Subcutaneous abdominal adipose tissue (tissue), 5 donors: ENCODE data around the gene TTLL8.

Experiments
- H3K27ac ChIP-seq: one replicate; pipeline ENCODE4 v1.7.0; 2013; ENCODE audit warnings: low read depth, mild to moderate bottlenecking, inconsistent platforms, low read length, moderate library complexity
- H3K27me3 ChIP-seq, 5 donors: one replicate each; pipeline ENCODE4 v1.7.0; 2013; ENCODE audit warnings: low read length in 5 of 5, inconsistent platforms in 1 of 5; ENCODE audit not compliant: control insufficient read depth in 5 of 5, insufficient read depth in 4 of 5
- H3K36me3 ChIP-seq, 5 donors: one replicate each; pipeline ENCODE4 v1.7.0; 2013; ENCODE audit warnings: low read length in 5 of 5; ENCODE audit not compliant: control insufficient read depth in 5 of 5, insufficient read depth in 5 of 5
- H3K4me1 ChIP-seq, 5 donors: one replicate each; pipeline ENCODE4 v1.7.0; 2013; ENCODE audit warnings: low read length in 5 of 5, mild to moderate bottlenecking in 3 of 5, moderate library complexity in 1 of 5; ENCODE audit not compliant: control insufficient read depth in 5 of 5, insufficient read depth in 5 of 5
- H3K4me3 ChIP-seq, 5 donors: one replicate each; pipeline ENCODE4 v1.7.0; 2013; ENCODE audit warnings: low read length in 5 of 5, low read depth in 1 of 5
- H3K9ac ChIP-seq, 5 donors: one replicate each; pipeline ENCODE4 v1.7.0; 2013; ENCODE audit warnings: low read length in 5 of 5, mild to moderate bottlenecking in 4 of 5, moderate library complexity in 3 of 5
- H3K9me3 ChIP-seq, 5 donors: one replicate each; pipeline ENCODE4 v1.7.0; 2013; ENCODE audit warnings: low read length in 5 of 5; ENCODE audit not compliant: control insufficient read depth in 5 of 5
- donor health status: healthy.
- donor health status: healthy.
- donor health status: healthy.
- donor health status: healthy.
- donor health status: healthy.

Gene TTLL8

DNA sequence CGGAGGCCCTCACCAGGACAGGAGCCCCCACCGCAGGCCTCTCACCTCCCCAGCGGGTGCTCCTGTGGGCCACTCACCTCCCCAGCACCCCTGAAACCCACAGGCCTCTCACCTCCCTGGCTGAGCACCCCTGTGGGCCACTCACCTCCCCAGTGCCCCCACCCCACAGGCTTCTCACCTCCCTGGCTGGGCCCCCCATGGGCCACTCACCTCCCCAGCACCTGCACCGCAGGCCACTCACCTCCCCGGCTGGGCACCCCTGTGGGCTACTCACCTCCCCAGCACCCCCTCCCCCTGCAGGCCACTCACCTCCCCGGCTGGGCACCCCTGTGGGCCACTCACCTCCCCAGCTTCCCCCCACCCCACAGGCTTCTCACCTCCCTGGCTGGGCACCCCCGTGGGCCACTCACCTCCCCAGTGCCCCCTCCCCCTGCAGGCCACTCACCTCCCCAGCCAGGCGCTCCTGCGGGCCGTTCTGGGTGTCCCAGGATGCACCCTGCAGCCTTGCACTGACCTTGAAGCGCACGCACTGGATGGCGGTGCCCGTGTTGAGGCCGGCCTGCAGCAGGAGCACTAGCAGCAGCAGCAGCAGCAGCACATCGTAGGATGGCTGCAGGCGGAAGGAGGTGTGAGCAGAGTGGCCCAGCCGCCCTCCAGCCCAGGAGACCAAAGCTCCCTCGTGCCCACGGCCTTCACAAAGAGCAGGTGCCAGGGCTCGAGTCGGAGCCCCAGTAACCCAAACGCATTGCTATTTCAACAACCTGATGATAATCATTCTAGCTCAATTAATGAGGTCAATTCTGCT, 5.7 kb upstream of the TTLL8 start:
- Histone ChIP-seq H3K4me3 (no peak overlapping the region), H3K36me3 (no peaks in the 10 kb centered on the region), H3K27me3 (peaks cover 26 to 44% (median 28%) of the 10 kb centered on the region in 5 donors), H3K9me3 (no peaks in the 10 kb centered on the region), H3K4me1 (peaks cover 0 to 9% (median 7%) of the 10 kb centered on the region in 5 donors), H3K27ac (no peak overlapping the region), H3K9ac (no peak overlapping the region)

DNA sequence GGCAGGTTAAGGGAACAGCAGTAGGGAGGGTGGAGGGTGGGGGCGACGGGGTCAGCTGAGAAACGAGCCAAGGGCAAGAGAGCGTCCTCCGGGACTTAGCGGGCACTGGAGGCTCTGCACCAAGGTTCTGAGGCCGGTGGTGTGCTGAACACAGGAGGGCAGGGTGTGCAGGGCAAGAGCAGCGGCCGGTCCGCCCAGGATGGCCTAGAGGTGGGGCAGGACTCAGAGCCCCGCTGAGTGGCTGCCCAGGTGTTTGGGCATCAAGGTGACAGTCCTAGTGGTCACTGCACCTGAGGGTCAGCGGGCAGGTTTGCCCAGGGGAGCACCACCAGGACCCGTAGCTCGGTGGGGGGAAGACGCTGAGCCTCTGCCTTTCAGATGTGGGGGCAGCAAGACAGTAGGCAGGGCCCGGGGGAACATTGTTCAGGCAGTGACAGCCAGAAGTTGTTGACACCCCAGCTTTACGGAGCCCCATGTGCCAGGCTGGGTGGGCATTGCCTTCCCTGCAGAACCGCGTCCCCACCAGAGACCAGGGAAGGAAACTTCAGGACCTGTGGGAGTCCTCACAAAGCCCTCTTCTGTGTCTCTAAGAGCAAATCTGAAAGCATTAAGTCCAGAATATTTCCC, 4.5 kb upstream of the TTLL8 start:
- Histone ChIP-seq H3K9ac (no peak overlapping the region), H3K4me3 (no peak overlapping the region), H3K27me3 (peaks cover 28 to 47% (median 33%) of the 10 kb centered on the region in 5 donors), H3K27ac (no peak overlapping the region), H3K9me3 (no peaks in the 10 kb centered on the region), H3K4me1 (peaks cover 0 to 13% (median 12%) of the 10 kb centered on the region in 5 donors), H3K36me3 (no peaks in the 10 kb centered on the region)

DNA sequence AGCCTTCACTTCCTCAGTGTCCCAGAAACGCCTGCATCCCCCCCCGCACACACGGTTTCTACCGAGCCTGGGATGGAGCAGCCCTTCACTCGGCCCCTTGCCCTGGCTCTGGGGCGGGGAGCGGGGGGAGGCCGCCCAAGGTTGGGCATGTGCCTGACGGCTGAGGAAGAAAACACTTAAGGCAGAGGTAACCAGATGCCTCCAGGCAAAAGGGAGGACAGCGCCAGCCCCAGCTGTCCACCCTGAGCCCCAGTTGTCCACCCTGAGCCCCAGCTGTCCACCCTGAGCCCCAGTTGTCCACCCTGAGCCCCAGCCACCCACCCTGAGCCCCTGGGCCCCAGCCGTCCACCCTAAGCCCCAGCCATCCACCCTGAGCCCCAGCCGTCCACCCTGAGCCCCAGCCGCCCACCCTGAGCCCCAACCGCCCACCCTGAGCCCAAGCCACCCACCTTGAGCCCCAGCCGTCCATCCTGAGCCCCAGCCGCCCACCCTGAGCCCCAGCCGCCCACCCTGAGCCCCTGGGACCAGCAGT, 3.8 kb upstream of the TTLL8 start:
- no peak overlapping the region for H3K27ac ChIP-seq
- H3K4me1 ChIP-seq: peaks cover 0 to 13% (median 12%) of the 10 kb centered on the region in 5 donors
- H3K27me3 ChIP-seq: peaks cover 28 to 46% (median 34%) of the 10 kb centered on the region in 5 donors
- no peak overlapping the region for H3K9ac ChIP-seq
- H3K9me3 ChIP-seq: no peaks in the 10 kb centered on the region
- H3K36me3 ChIP-seq: no peaks in the 10 kb centered on the region
- no peak overlapping the region for H3K4me3 ChIP-seq

DNA sequence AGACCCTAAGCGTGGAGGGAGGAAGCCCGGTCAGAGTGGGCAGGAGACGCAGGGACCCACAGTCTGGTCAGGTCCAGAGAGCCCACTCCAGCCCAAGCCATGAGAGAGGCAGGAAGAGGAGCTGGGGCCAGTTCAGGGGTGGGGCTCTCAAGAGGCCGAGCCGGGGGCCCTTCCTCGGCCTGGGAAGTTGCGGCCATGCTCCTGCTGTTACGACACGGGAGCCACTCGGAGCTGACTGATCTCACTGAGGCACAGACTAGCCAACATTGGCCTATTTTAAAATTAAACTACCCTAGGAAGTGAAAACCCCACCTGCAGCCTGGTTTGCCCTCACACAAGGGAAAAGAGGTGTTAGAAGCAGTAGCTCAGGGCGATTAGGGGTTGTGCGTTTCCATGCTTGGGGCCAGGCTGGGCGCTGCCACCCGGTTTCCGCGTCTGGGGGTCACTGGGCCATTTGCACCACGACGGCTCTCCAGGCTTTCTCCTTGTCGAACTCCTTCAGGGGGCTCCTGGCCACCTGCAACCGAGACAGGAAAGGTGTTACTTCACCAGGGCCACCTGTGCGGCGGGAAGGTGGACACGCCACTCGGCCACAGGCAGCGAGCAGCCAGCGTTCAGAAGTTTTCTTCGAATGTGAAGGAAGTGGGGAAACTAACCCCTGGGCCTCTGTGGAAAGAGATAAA, 3.2 kb upstream of the TTLL8 start:
- Histone ChIP-seq H3K27me3 (peaks cover 28 to 52% (median 39%) of the 10 kb centered on the region in 5 donors), H3K4me3 (no peak overlapping the region), H3K27ac (no peak overlapping the region)

DNA sequence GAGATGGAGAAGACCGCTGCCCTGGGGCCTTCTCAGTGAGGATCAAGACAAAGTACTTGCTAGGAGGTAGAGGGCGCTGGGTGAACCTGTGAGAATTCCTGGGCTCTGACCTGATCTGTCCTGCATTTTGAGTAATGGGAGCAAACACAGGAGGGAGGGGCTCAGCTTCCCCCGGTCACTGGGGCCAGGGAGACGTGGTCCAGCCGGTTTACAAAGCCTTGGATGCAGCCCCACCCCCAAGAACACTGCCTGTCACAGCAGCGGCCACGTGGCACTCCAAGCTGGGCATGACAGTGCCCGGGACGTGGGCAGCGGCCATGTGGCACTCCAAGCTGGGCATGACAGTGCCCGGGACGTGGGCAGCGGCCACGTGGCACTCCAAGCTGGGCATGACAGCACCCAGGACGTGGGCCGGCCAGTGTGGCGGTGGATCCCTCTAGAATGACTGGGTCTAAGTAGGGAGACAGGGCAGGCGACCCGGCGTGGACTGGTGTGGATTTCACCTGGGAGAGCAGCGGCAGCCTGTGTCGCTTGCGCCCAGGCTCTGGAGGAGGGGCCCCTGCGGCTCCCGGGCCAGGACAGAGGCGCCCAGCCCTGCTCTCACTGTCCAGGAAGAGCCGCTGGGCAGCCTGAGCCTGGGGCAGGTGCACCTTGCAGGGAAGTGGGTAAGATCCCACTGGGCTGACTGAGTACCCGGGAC, 2.5 kb upstream of the TTLL8 start:
- H3K4me1 ChIP-seq: peaks cover 0 to 13% (median 12%) of the 10 kb centered on the region in 5 donors
- no peak overlapping the region for H3K27ac ChIP-seq
- H3K9me3 ChIP-seq: no peaks in the 10 kb centered on the region
- H3K27me3 ChIP-seq: peaks cover 28 to 53% (median 39%) of the 10 kb centered on the region in 5 donors
- no peak overlapping the region for H3K9ac ChIP-seq
- no peaks in the 10 kb centered on the region for H3K36me3 ChIP-seq
- no peak overlapping the region for H3K4me3 ChIP-seq

More for the DNA sequence above, 3.2 kb upstream of the TTLL8 start:
- Histone ChIP-seq H3K9me3 (no peaks in the 10 kb centered on the region), H3K9ac (no peak overlapping the region), H3K4me1 (peaks cover 0 to 13% (median 12%) of the 10 kb centered on the region in 5 donors), H3K36me3 (no peaks in the 10 kb centered on the region)

DNA sequence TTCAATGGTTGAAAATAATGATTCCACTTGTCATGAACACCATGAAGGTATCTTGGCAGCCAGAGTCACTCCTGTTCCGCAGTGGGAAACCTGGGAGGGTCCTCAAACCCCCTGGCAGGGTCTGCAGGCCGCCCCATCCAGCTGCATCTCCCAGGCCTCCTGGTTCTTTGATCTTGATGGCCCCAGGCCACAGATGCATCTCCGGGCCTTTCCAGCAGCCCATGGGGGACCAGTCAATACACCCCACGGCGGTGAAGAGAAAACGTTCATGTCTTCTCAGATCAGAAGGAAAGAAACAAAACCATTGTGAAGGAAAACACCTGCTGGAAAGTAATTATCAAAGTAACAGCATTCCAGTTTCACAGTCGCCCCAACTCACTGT, 1.8 kb upstream of the TTLL8 start:
- no peak overlapping the region for H3K9ac ChIP-seq
- no peaks in the 10 kb centered on the region for H3K9me3 ChIP-seq
- H3K4me3 ChIP-seq: no peak overlapping the region
- peaks cover 0 to 13% (median 12%) of the 10 kb centered on the region in 5 donors for H3K4me1 ChIP-seq
- peaks cover 28 to 53% (median 39%) of the 10 kb centered on the region in 5 donors for H3K27me3 ChIP-seq
- H3K27ac ChIP-seq: no peak overlapping the region
- no peaks in the 10 kb centered on the region for H3K36me3 ChIP-seq

DNA sequence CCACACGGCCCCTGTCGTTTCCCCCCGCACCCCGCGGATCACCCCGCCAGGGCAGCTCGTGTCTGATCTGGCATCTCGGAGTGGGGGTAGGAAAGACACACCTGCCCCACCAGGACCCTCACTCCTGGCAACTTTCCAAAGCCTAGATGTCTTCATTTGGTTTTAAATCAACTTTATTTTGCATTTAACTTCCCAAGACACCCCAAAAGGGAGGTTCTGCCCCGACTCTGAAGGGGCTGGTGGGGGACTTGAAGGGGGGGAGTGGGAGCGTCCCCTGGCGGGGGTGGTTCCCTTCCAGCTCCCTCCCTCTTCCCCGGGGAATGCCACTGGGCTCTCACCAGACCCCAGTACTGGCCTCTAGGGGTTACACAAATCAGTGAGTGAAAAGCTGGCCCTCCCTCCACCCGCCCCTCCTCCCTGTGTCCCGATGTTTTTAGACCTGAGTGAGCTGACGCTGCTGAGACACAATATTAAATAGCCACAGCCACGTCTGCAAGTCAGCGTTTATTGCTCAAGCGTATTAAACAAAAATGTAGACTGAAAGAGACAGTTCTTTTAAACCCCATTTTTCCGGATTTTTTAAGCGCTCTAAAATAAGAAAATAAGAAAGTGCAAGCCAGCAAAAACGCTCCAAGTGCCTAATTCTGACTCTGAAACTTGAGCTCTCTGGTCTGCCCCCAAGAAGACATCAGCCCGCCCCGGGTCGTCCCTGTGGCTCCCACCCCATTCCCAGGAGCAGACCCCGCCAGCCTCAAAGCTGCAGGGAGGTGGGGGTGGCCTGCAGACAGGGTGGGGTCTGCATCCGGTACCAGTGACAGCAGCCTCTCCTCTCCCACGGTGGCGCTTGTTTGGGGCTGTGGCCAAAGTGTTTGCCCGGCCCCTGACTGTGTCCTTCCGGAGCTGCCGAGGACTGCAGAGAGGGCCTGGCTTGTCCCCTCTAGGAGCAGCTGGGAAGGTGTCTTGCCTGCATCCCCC, 1.1 kb upstream of the TTLL8 start:
- Histone ChIP-seq H3K9me3 (peaks cover 0 to 3% (median 1%) of the 10 kb centered on the region in 5 donors), H3K9ac (no peak overlapping the region), H3K4me3 (no peak overlapping the region), H3K27me3 (peaks cover 28 to 49% (median 35%) of the 10 kb centered on the region in 5 donors), H3K36me3 (no peaks in the 10 kb centered on the region), H3K27ac (no peak overlapping the region), H3K4me1 (peaks cover 0 to 13% (median 12%) of the 10 kb centered on the region in 5 donors)

DNA sequence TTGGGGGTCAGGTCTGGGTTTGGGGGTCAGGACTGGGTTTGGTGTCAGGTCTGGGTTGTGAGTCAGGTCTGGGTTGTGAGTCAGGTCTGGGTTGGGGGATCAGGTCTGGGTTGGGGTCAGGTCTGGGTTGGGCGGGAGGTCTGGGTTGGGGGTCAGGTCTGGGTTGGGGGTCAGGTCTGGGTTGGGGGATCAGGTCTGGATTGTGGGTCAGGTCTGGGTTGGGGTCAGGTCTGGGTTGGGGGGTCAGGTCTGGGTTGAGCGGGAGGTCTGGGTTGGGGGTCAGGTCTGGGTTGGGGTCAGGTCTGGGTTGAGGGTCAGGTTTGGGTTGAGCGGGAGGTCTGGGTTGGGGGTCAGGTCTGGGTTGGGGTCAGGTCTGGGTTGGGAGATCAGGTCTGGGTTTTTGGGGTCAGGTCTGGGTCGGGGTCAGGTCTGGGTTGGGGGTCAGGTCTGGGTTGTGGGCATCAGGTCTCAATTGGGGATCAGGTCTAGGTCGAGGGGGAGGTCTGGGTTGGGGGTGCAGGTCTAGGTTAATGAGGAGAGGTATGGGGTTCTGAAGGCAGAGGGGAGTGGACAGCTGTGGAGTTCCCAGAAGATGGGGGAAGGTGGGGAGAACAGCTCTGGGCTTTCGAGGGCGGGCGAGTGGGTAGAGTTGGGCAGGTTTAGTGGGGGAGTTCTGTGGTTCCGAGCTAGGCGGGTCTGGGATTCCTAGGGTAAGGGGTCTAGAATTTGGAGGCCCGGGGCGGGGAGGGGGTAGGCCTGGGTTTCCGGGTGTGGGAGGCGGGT, 629 bp downstream of the TTLL8 start:
- H3K4me1 ChIP-seq: peaks cover 0 to 13% (median 12%) of the 10 kb centered on the region in 5 donors
- peaks cover 3 to 19% (median 15%) of the 10 kb centered on the region in 5 donors for H3K9me3 ChIP-seq
- H3K4me3 ChIP-seq: no peak overlapping the region
- no peak overlapping the region for H3K27ac ChIP-seq
- H3K36me3 ChIP-seq: no peaks in the 10 kb centered on the region
- no peak overlapping the region for H3K9ac ChIP-seq
- H3K27me3 ChIP-seq: peaks cover 23 to 41% (median 33%) of the 10 kb centered on the region in 5 donors
